MCF 10A (cell line): Measurements from ENCODE around the gene RNF213. TPM values are rescaled to one million over a fixed set of nuclear protein-coding genes. Genes with fewer than 3 reads are reported as not detected.
"Not testable (repeated sequence)": the region's sequence is repeated elsewhere in the genome, so short reads cannot be mapped to it uniquely, and the experiment has no call there.

ENCODE experiments used
- BruUV-seq: library from RNA; stranded (reverse); fragments of 400-500 nt; replicated peaks from 2 replicates; lab custom pipeline; 2021; lab: Mats Ljungman, UMichigan
- CTCF ChIA-PET: fragments of 300-600 bp; sonication (Branson Sonifier 250); formaldehyde crosslinking; extraction: SDS; loops from one replicate; lab custom pipeline; 2021; ENCODE audit warnings: antibody characterized with exemption, inconsistent platforms; lab: Yijun Ruan, JAX
- POLR2A ChIA-PET: fragments of 300-600, 350-650 bp; sonication (Branson Sonifier 250); formaldehyde crosslinking; extraction: SDS; loops from one replicate; lab custom pipeline; 2020; ENCODE audit warnings: antibody characterized with exemption, inconsistent platforms; lab: Yijun Ruan, JAX
- DNase-seq: peaks from one replicate; pipeline ENCODE4 v3.0.0-alpha.2; 2018; ENCODE audit not compliant: unreplicated experiment
- H3K27ac Mint-ChIP-seq: one replicate; pipeline ENCODE4 v1.8.0; 2022; ENCODE audit warnings: mild to moderate bottlenecking, low read depth, mixed read lengths; ENCODE audit not compliant: unreplicated experiment
- H3K27me3 Mint-ChIP-seq: one replicate; pipeline ENCODE4 v1.8.0; 2022; ENCODE audit warnings: mixed read lengths; ENCODE audit not compliant: insufficient read depth, unreplicated experiment
- H3K36me3 Mint-ChIP-seq: one replicate; pipeline ENCODE4 v1.8.0; 2022; ENCODE audit warnings: mild to moderate bottlenecking, moderate library complexity, mixed read lengths; ENCODE audit not compliant: insufficient read depth, unreplicated experiment
- H3K4me1 Mint-ChIP-seq: one replicate; pipeline ENCODE4 v1.8.0; 2022; ENCODE audit warnings: mixed read lengths; ENCODE audit not compliant: insufficient read depth, unreplicated experiment
- H3K4me3 Mint-ChIP-seq: one replicate; pipeline ENCODE4 v1.8.0; 2022; ENCODE audit warnings: mild to moderate bottlenecking, moderate library complexity, mixed read lengths; ENCODE audit not compliant: unreplicated experiment
- H3K9me3 Mint-ChIP-seq: one replicate; pipeline ENCODE4 v1.8.0; 2022; ENCODE audit warnings: mixed read lengths; ENCODE audit not compliant: unreplicated experiment
- CTCF ChIP-seq: fragments of 200-600 bp; IDR thresholded peaks from one replicate; pipeline ENCODE4 v1.8.0; 2022; ENCODE audit warnings: antibody characterized with exemption, mild to moderate bottlenecking; ENCODE audit not compliant: unreplicated experiment
- intact Hi-C: fragments of 100-400 bp; cut with micrococcal nuclease; formaldehyde crosslinking; loops from 2 replicates; pipeline ENCODE4 v1.14.1; 2022
- total RNA-seq: library from RNA; stranded (reverse); gene quantifications from 2 replicates; pipeline ENCODE4 v1.2.3, GENCODE V29; 2022

Gene RNF213
- total RNA-seq, 1 experiment from 2014 or later = 50.5 TPM

GRCh38 chr17:80237386-80237785 lies 23.3 kb upstream of the RNF213 start:
- ChIA-PET CTCF (no interaction called here), POLR2A (interaction anchor here (0.6 kb wide), 1 partner anchor 1288 kb away, joined by 3 read pairs; no protein-coding TSS in a partner anchor)
- no peak for TF ChIP-seq CTCF
- Mint-ChIP-seq H3K27me3 (no peaks in the 10 kb centered on the region), H3K27ac (no peak overlapping the region), H3K4me1 (no peaks in the 10 kb centered on the region), H3K9me3 (peaks cover 6% of the 10 kb centered on the region), H3K4me3 (no peak overlapping the region), H3K36me3 (peaks cover 36% of the 10 kb centered on the region)
- DNase-seq = no peak
- no TSS peak for BruUV-seq
- intact Hi-C loops = no loop called here

GRCh38 chr17:80242505-80242904 lies 18.1 kb upstream of the RNF213 start:
- H3K27ac Mint-ChIP-seq = no peak overlapping the region
- H3K4me1 Mint-ChIP-seq = no peaks in the 10 kb centered on the region
- no peaks in the 10 kb centered on the region for H3K27me3 Mint-ChIP-seq
- DNase-seq = no peak
- ChIA-PET CTCF (interaction anchor here (0.6 to 1.8 kb wide), 2 partner anchors 13 to 1398 kb away, joined by 3 to 4 read pairs; no protein-coding TSS in a partner anchor), POLR2A (no interaction called here)
- intact Hi-C loops = no loop called here
- peaks cover 25% of the 10 kb centered on the region for H3K36me3 Mint-ChIP-seq
- no TSS peak for BruUV-seq
- H3K9me3 Mint-ChIP-seq = no peaks in the 10 kb centered on the region
- no peak overlapping the region for H3K4me3 Mint-ChIP-seq
- no peak for TF ChIP-seq CTCF

- BruUV-seq = no TSS peak
- no peak overlapping the region for H3K27ac Mint-ChIP-seq
- H3K4me3 Mint-ChIP-seq = no peak overlapping the region
- intact Hi-C loops = no loop called here
- ChIA-PET CTCF (no interaction called here), POLR2A (interaction anchor here (0.6 kb wide), 1 partner anchor 164 kb away, joined by 5 read pairs; no protein-coding TSS in a partner anchor)
- no peak for DNase-seq
- H3K36me3 Mint-ChIP-seq = peaks cover 22% of the 10 kb centered on the region
- no peaks in the 10 kb centered on the region for H3K27me3 Mint-ChIP-seq
- no peak for TF ChIP-seq CTCF
- H3K4me1 Mint-ChIP-seq = no peaks in the 10 kb centered on the region
- no peaks in the 10 kb centered on the region for H3K9me3 Mint-ChIP-seq
Measured at GRCh38 chr17:80243526-80244433, 16.9 kb upstream of the RNF213 start.

GRCh38 chr17:80244448-80244847 lies 16.2 kb upstream of the RNF213 start:
- intact Hi-C loops, H3K27me3 Mint-ChIP-seq, BruUV-seq, H3K4me1 Mint-ChIP-seq, POLR2A ChIA-PET, H3K4me3 Mint-ChIP-seq, CTCF ChIA-PET, H3K9me3 Mint-ChIP-seq, DNase-seq, H3K27ac Mint-ChIP-seq: not testable (repeated sequence)
- peaks cover 17% of the 10 kb centered on the region for H3K36me3 Mint-ChIP-seq
